SK-N-SH treated with all-trans-retinoic acid at 6 μM for 48 hours (cell line): ENCODE data around the gene RHEX.

Experiments used
- ARNTL ChIP-seq: fragments of 450-650 bp; formaldehyde crosslinking; IDR thresholded peaks from 2 replicates; pipeline ENCODE4 v1.5.0; 2020; ENCODE audit warnings: low read depth, mild to moderate bottlenecking, moderate library complexity, borderline replicate concordance
- CREB5 ChIP-seq: fragments of 250-450 bp; sonication (Bioruptor Pico); IDR thresholded peaks from 2 replicates; pipeline ENCODE4 v1.5.1; 2020; ENCODE audit warnings: low read depth, mild to moderate bottlenecking, moderate library complexity
- GLIS3 ChIP-seq: fragments of 250-450 bp; sonication (Bioruptor Pico); IDR thresholded peaks from 2 replicates; pipeline ENCODE4 v1.5.0; 2020; ENCODE audit warnings: mild to moderate bottlenecking, moderate library complexity
- ISL1 ChIP-seq: fragments of 250-450 bp; sonication (Bioruptor Pico); IDR thresholded peaks from 2 replicates; pipeline ENCODE4 v2.1.2; 2022; ENCODE audit warnings: mild to moderate bottlenecking, moderate library complexity
- OSR1 ChIP-seq: fragments of 250-450 bp; sonication (Bioruptor Pico); IDR thresholded peaks from 2 replicates; pipeline ENCODE4 v1.8.0; 2022; ENCODE audit warnings: moderate library complexity, mild to moderate bottlenecking, inconsistent platforms
- PATZ1 ChIP-seq: fragments of 250-450 bp; sonication (Bioruptor Pico); IDR thresholded peaks from 2 replicates; pipeline ENCODE4 v1.8.0; 2020; ENCODE audit warnings: mild to moderate bottlenecking, moderate library complexity, borderline replicate concordance
- POU6F1 ChIP-seq: fragments of 250-450 bp; sonication (Bioruptor Pico); IDR thresholded peaks from 2 replicates; pipeline ENCODE4 v1.8.0; 2021; ENCODE audit warnings: low read depth, mild to moderate bottlenecking, moderate library complexity, borderline replicate concordance
- RARB ChIP-seq: fragments of 250-450 bp; sonication (Bioruptor Pico); IDR thresholded peaks from 2 replicates; pipeline ENCODE4 v1.8.0; 2021; ENCODE audit warnings: mild to moderate bottlenecking, moderate library complexity
- ZC3H10 ChIP-seq: fragments of 250-450 bp; sonication (Bioruptor Pico); IDR thresholded peaks from 2 replicates; pipeline ENCODE4 v1.5.1; 2021; ENCODE audit warnings: mild to moderate bottlenecking, moderate library complexity
- ZFP30 ChIP-seq: fragments of 450-650 bp; formaldehyde crosslinking; IDR thresholded peaks from 2 replicates; pipeline ENCODE4 v1.5.0; 2022; ENCODE audit warnings: mild to moderate bottlenecking, moderate library complexity

- no peak for TF ChIP-seq ZC3H10
- no peak for TF ChIP-seq ARNTL
- TF ChIP-seq ZFP30 (CRISPR knock-in tag): no peak
- TF ChIP-seq GLIS3: no peak
- TF ChIP-seq POU6F1 (CRISPR knock-in tag): no peak
- no peak for TF ChIP-seq PATZ1 (CRISPR knock-in tag)
- no peak for TF ChIP-seq CREB5 (CRISPR knock-in tag)
- TF ChIP-seq OSR1 (CRISPR knock-in tag): no peak
- no peak for TF ChIP-seq ISL1 (CRISPR knock-in tag)
- no peak for TF ChIP-seq RARB
Observed at GRCh38 chr1:206109718-206110117, 56.7 kb downstream of the RHEX start.
